CD14-positive monocyte (primary cell): ENCODE data around the gene AFF1. TPM values are rescaled to one million over a fixed set of nuclear protein-coding genes. Genes with fewer than 3 reads are reported as not detected.

ENCODE experiments used
- DNase-seq, 3 donors: peaks; one replicate each; pipeline ENCODE4 v3.0.0-alpha.2; 2011 to 2022
- H2AFZ ChIP-seq: 2 replicates; pipeline ENCODE4 v1.6.0; 2012; ENCODE audit warnings: mild to moderate bottlenecking, low read depth, low read length, inconsistent platforms; ENCODE audit not compliant: insufficient read depth, poor library complexity, severe bottlenecking
- H3K27ac ChIP-seq, 2 donors: 1 replicate in 1 of 2; 2 replicates in 1 of 2; pipeline ENCODE4 v1.5.1; 2012 to 2013; ENCODE audit warnings: low read length in 2 of 2, control low read depth in 1 of 2, inconsistent platforms in 1 of 2, low read depth in 1 of 2, mild to moderate bottlenecking in 1 of 2
- H3K27me3 ChIP-seq, 2 donors: one replicate each; pipeline versions ENCODE4 v1.6.0 to v1.6.1; 2011 to 2013; ENCODE audit warnings: low read length in 2 of 2; ENCODE audit not compliant: control insufficient read depth in 2 of 2, insufficient read depth in 2 of 2
- H3K36me3 ChIP-seq, 2 donors: replicated peaks in 1 of 2; 1 replicate in 1 of 2; 2 replicates in 1 of 2; pipeline versions ENCODE4 v1.5.1 to v1.6.1; 2012 to 2013; ENCODE audit warnings: low read length in 2 of 2, control low read depth in 1 of 2, inconsistent platforms in 1 of 2, mild to moderate bottlenecking in 1 of 2; ENCODE audit not compliant: insufficient read depth in 2 of 2, control insufficient read depth in 1 of 2
- H3K4me1 ChIP-seq, 2 donors: 1 replicate in 1 of 2; 2 replicates in 1 of 2; pipeline versions ENCODE4 v1.5.1 to v1.6.1; 2012 to 2013; ENCODE audit warnings: low read length in 2 of 2, control low read depth in 1 of 2, inconsistent platforms in 1 of 2, mild to moderate bottlenecking in 1 of 2, moderate library complexity in 1 of 2; ENCODE audit not compliant: insufficient read depth in 2 of 2, control insufficient read depth in 1 of 2
- H3K4me2 ChIP-seq: replicated peaks from 2 replicates; pipeline ENCODE3; 2012; ENCODE audit warnings: low read length, moderate library complexity, mild to moderate bottlenecking; ENCODE audit not compliant: poor library complexity, severe bottlenecking; ENCODE audit errors: extremely low read depth
- H3K4me3 ChIP-seq, 3 experiments: fragments of 200-600 bp in 1 of 3; sonication (generic) in 1 of 3; replicated peaks in 1 of 3; 1 replicate in 2 of 3; 2 replicates in 1 of 3; pipeline ENCODE4 v1.5.1; 2011 to 2013; ENCODE audit warnings: low read length in 3 of 3, mild to moderate bottlenecking in 3 of 3, control low read depth in 2 of 3, low read depth in 2 of 3, inconsistent platforms in 1 of 3, moderate library complexity in 1 of 3
- H3K79me2 ChIP-seq: 2 replicates; pipeline ENCODE4 v1.6.0; 2012; ENCODE audit warnings: mild to moderate bottlenecking, control low read depth, inconsistent platforms, low read length, moderate library complexity; ENCODE audit not compliant: insufficient read depth
- H3K9ac ChIP-seq: 2 replicates; pipeline ENCODE4 v1.6.0; 2017; ENCODE audit warnings: low read length, mild to moderate bottlenecking; ENCODE audit not compliant: insufficient read depth, poor library complexity, severe bottlenecking
- H3K9me3 ChIP-seq, 2 donors: replicated peaks in 1 of 2; 1 replicate in 1 of 2; 2 replicates in 1 of 2; pipeline versions ENCODE4 v1.5.1 to v1.6.1; 2012 to 2013; ENCODE audit warnings: low read length in 2 of 2, control low read depth in 1 of 2; ENCODE audit not compliant: control insufficient read depth in 1 of 2, insufficient read depth in 1 of 2
- H4K20me1 ChIP-seq: 2 replicates; pipeline ENCODE4 v1.6.0; 2012; ENCODE audit warnings: mild to moderate bottlenecking, low read length, control low read depth, moderate library complexity; ENCODE audit not compliant: insufficient read depth
- H3K27ac Mint-ChIP-seq, 7 donors: one replicate each; pipeline ENCODE4 v1.8.0; 2020; ENCODE audit warnings: mild to moderate bottlenecking in 7 of 7, mixed read lengths in 7 of 7, moderate library complexity in 6 of 7, inconsistent platforms in 2 of 7
- H3K27me3 Mint-ChIP-seq, 3 donors: one replicate each; pipeline ENCODE4 v1.8.0; 2021 to 2022; ENCODE audit warnings: low read depth in 3 of 3, mild to moderate bottlenecking in 3 of 3, mixed read lengths in 3 of 3, moderate library complexity in 3 of 3, inconsistent platforms in 1 of 3
- H3K36me3 Mint-ChIP-seq, 2 donors: one replicate each; pipeline ENCODE4 v1.8.0; 2020; ENCODE audit warnings: mixed read lengths in 2 of 2, inconsistent platforms in 1 of 2, mild to moderate bottlenecking in 1 of 2
- H3K4me1 Mint-ChIP-seq: one replicate; pipeline ENCODE4 v1.8.0; 2020; ENCODE audit warnings: mild to moderate bottlenecking, mixed read lengths
- H3K4me3 Mint-ChIP-seq, 2 donors: one replicate each; pipeline ENCODE4 v1.8.0; 2020; ENCODE audit warnings: mild to moderate bottlenecking in 2 of 2, mixed read lengths in 2 of 2, moderate library complexity in 1 of 2
- H3K9me3 Mint-ChIP-seq, 7 donors: one replicate each; pipeline ENCODE4 v1.8.0; 2020 to 2022; ENCODE audit warnings: mixed read lengths in 7 of 7, mild to moderate bottlenecking in 6 of 7, moderate library complexity in 6 of 7, inconsistent platforms in 2 of 7
- WGBS: methylation state at CpG from one replicate; pipeline ENCODE4 v1.1.5; 2013; ENCODE audit warnings: missing lambda C conversion rate; ENCODE audit not compliant: insufficient coverage; 5-methylcytosine and 5-hydroxymethylcytosine counted together
- intact Hi-C, 2 donors: fragments of 100-400 bp; cut with micrococcal nuclease; formaldehyde crosslinking; loops; one replicate each; pipeline versions ENCODE4 v1.15.0 to v1.15.1; 2023
- polyA plus RNA-seq, 3 donors: library from polyadenylated mRNA; depleted of rRNA in 1 of 3; unstranded in 2 of 3; stranded (reverse) in 1 of 3; fragments of 300-500 nt in 2 of 3; fragments of >200 nt in 1 of 3; fragmentation: Illumina TruSeq in 2 of 3; gene quantifications; 1 replicate in 2 of 3; 2 replicates in 1 of 3; pipeline ENCODE4 v1.2.3, GENCODE V29; 2012 to 2021
- TF ChIP-seq, protein P1 (sequence below): fragments of 200-600 bp; IDR thresholded peaks from one replicate; pipeline ENCODE4 v1.8.0; 2022; ENCODE audit warnings: antibody characterized with exemption, mild to moderate bottlenecking

The AFF1 gene
- polyA plus RNA-seq, 3 donors: 7.5 to 20.9 (median 16.3) TPM

DNA sequence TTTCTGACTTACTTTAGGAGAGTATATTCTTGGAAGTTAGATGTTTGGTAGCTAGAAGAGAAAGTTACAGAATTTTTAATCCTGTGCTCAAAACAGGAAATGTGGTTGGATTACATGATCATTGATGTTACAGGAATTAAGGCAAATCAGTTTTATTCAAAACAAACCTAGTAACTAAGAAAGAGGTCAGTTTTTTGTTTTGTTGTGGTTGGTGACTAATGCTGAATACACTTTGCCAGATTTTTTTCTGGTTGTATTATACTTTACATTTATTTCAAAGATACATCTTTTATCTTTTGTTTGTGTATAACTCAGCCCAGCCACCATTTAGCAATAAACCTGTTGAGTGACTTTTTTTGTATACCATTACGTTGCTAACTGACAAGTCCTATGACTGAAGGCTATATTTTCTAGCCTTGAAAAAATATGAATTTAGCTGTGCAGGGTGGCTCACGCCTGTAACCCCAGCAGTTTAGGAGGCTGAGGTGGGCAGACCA lies 168.9 kb downstream of the AFF1 start:
- H3K9me3 Mint-ChIP-seq: no peaks in the 10 kb centered on the region
- H3K79me2 ChIP-seq: peaks cover 17% of the 10 kb centered on the region
- intact Hi-C loops: no loop called here
- no peak for DNase-seq
- no peak overlapping the region for H3K4me2 ChIP-seq
- H3K27ac Mint-ChIP-seq: peak overlapping the region in 5 of 7 donors; percentile 8 to 51 (median 43)
- no peak overlapping the region for H3K4me3 Mint-ChIP-seq
- TF ChIP-seq, protein P1, sequence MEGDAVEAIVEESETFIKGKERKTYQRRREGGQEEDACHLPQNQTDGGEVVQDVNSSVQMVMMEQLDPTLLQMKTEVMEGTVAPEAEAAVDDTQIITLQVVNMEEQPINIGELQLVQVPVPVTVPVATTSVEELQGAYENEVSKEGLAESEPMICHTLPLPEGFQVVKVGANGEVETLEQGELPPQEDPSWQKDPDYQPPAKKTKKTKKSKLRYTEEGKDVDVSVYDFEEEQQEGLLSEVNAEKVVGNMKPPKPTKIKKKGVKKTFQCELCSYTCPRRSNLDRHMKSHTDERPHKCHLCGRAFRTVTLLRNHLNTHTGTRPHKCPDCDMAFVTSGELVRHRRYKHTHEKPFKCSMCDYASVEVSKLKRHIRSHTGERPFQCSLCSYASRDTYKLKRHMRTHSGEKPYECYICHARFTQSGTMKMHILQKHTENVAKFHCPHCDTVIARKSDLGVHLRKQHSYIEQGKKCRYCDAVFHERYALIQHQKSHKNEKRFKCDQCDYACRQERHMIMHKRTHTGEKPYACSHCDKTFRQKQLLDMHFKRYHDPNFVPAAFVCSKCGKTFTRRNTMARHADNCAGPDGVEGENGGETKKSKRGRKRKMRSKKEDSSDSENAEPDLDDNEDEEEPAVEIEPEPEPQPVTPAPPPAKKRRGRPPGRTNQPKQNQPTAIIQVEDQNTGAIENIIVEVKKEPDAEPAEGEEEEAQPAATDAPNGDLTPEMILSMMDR: no peak
- H3K9ac ChIP-seq: no peak overlapping the region
- no peak overlapping the region for H2AFZ ChIP-seq
- H3K4me3 ChIP-seq: no peak overlapping the region
- WGBS: 100% methylated on average over 1 of the region's 2 CpGs
- no peaks in the 10 kb centered on the region for H3K9me3 ChIP-seq
- peaks cover 53 to 57% of the 10 kb centered on the region in 2 donors for H3K36me3 Mint-ChIP-seq
- H3K4me1 ChIP-seq: peaks cover 0 to 7% of the 10 kb centered on the region in 2 donors
- H3K36me3 ChIP-seq: peaks cover 32 to 76% of the 10 kb centered on the region in 2 donors
- H3K27me3 ChIP-seq: no peaks in the 10 kb centered on the region
- H3K27ac ChIP-seq: peak overlapping the region in 1 of 2 donors; percentile 30
- peaks cover 4% of the 10 kb centered on the region for H3K4me1 Mint-ChIP-seq
- H3K27me3 Mint-ChIP-seq: no peaks in the 10 kb centered on the region
- peaks cover 5% of the 10 kb centered on the region for H4K20me1 ChIP-seq

DNA sequence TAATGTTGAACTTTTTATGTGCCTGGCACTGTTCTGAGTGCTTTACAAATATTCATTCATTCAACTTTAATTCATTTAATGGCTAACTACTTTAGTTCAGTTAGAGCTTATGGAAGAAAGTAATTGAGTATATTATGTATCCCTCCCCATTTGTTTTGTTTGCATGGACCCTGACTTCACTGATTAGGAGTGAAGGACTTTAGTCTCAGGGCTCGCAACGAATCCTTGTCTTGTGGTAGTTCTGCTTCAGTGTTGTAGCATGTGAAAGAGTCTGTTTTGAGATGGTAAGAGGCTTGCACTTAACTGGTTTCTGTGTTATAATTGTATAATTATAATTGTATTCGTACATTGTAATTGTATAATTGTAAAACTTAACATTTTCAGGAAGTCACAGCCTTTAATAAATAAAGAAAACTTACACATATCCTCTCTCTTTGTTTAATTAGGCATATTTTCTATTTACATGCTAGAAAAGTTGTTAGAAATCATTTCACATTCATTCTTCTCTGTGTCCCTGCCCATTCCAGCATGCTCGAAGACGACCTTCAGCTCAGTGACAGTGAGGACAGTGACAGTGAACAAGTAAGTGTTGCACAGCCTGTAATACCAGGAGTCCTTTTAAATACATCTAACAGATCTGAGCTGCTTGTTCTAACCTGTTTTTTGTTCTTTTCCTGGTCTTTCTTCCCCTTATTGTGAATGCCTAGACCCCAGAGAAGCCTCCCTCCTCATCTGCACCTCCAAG lies 170.5 kb downstream of the AFF1 start:
- Mint-ChIP-seq H3K36me3 (peaks cover 55 to 65% of the 10 kb centered on the region in 2 donors), H3K27ac (peak overlapping the region in 2 of 7 donors; percentile 46 to 50), H3K4me1 (peaks cover 4% of the 10 kb centered on the region), H3K4me3 (no peak overlapping the region), H3K9me3 (no peaks in the 10 kb centered on the region), H3K27me3 (no peaks in the 10 kb centered on the region)
- Histone ChIP-seq H2AFZ (no peak overlapping the region), H4K20me1 (peaks cover 5% of the 10 kb centered on the region), H3K27me3 (no peaks in the 10 kb centered on the region), H3K79me2 (peaks cover 6% of the 10 kb centered on the region), H3K36me3 (peaks cover 39 to 80% of the 10 kb centered on the region in 2 donors), H3K9ac (no peak overlapping the region), H3K27ac (peak overlapping the region in 1 of 2 donors; percentile 34), H3K4me2 (no peak overlapping the region), H3K4me3 (no peak overlapping the region), H3K9me3 (no peaks in the 10 kb centered on the region), H3K4me1 (peaks cover 0 to 7% of the 10 kb centered on the region in 2 donors)
- DNase-seq: no peak
- TF ChIP-seq, protein P1: no peak
- WGBS: no CpG with 5 or more reads among the region's 5 CpGs
- intact Hi-C loops: no loop called here
